Measurements from ENCODE around the gene PDE9A.

The PDE9A gene

DNA sequence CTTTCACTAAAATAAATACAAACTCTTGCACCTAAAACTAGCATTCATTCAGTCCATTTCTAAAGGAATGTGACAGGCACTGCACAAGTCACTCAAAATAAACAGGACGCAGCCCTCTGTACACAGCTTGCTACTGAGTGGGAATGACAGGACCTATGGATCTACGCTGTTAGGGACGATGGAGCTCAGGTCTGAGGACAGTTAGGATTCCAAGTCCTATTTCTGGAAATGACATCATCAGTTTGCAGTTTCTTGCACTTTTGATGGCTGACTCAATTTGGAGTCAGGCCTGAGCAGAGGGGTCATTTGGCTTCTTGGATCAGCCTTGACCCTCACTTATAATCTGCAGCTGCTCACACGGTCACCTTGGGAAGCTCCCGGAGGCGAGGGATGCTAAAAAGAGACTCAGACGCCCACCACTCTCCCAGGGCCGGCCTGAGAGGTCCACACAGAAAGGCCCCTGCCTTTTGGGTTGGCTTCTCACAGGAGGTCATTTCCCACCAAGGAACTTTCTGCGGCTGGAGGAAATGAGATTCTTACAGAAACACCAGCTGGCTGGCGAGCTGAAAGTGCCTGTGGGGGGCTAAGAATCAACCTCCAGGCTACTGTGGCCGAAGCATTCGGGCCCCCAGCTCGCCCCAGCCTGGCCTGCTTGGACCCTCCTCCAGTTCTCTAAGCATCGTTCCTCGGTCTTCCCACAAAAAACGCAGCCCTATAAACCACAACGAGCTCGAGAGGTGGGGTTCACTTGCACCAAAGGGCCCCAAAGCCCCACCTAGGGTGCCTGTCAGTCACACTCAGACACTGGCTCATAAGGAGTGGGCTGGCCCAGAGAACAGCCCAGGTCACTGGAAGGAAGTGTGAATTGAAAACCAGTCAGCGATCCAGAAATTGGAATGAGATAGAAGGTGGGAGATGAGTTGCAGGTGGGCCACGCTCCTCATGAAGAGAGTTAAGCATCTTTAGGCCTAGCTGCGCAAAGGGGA is 8.9 kb upstream of the PDE9A start:
- DNase-seq: no peak

DNA sequence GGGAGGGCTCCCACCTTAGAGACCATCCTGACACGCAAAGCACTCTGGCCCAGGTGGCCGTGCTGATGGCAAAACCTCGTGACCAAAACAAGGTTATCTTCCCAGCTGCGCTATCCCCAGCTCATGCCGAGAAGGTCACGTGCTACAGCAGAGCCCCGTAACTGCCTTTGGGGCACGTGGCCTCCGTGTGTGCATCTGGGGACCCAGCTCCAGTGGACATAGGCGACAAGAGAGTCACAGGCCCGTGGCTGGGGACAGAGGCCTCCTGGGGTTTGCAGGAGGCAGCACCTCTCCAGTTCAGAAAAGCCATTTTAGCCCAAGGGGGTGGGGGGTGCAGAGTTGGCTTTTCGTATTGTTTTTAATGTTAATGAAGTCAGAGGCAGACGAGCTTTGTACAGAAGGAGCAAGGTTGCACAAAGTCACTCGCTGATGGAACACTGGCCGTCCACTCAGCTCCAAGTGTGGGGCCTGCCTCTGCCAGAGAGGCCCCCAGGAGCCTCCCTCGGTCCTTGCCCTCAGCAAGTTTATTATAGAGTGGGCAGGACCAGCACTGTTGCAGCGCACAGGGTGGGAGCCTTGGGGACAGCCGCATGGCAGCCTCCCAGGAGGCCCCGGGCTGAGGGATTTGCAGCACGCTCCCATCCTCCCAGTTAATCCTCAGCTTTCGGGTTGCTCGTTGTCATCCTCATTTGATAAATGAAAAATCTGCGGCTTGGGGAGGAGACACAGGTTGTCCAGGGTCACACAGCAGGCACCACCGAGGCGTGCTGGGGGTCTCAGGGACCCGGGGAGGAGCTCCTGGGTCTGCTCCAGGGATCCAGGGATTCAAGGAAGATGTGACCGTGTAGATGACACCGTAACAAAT is 8.0 kb upstream of the PDE9A start:
- DNase-seq: no peak

DNA sequence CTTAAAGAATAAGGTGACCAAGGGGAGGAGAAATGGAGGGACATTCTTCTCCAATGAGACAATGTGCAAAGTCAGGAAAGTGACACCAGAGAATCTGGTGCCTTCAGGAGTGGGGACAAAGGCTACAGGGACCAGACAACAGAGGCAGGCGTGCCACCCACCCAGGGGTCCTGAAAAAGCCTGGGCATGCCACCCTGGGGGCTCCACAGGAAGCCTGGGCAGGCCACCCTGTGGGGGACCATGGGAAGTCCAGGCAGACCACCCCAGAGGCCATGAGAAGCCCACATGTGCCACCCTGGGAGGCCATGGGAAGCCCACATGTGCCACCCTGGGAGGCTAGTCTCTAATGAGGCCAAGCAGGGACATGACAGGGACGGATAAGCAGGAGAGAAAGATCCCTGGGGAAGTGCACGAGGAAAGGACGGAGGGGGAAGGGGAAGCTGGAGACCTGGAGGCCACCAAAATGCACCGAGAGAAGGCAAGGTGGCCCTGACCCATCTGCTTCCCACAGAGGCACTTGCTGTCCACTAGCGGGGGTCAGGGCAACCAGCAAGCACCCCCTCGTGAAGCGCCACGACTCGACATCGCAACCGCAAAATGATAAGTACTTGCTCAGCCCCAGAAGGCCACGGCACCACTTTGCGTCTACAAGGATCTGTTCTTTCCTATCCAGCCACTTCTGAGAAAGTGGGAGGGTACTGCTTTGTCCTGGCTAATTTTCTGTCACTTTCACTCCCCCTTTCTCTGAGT is 7.2 kb upstream of the PDE9A start:
- no peak for DNase-seq

GRCh38 chr21:42646836-42647235 is 6.6 kb upstream of the PDE9A start:
- DNase-seq: no peak

DNA sequence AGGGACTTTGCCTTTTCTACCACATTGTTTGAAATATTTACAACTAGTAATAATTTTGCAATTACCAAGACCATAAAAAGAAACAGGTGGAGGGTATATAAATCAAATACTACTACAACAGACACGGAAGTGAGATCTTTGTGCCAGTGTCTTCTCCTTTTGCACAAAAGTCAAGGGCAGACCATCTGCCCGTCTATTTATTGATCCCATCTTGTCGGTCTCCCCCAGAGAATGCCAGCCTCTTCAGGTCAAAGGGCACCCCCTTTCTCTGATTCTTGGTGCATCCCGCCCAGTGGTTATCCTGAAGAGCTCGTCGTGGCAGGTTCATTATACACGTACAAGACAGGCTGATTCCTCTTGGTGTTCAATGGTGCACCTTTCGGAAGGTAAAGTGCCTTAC is 4.8 kb upstream of the PDE9A start:
- no peak for DNase-seq

DNA sequence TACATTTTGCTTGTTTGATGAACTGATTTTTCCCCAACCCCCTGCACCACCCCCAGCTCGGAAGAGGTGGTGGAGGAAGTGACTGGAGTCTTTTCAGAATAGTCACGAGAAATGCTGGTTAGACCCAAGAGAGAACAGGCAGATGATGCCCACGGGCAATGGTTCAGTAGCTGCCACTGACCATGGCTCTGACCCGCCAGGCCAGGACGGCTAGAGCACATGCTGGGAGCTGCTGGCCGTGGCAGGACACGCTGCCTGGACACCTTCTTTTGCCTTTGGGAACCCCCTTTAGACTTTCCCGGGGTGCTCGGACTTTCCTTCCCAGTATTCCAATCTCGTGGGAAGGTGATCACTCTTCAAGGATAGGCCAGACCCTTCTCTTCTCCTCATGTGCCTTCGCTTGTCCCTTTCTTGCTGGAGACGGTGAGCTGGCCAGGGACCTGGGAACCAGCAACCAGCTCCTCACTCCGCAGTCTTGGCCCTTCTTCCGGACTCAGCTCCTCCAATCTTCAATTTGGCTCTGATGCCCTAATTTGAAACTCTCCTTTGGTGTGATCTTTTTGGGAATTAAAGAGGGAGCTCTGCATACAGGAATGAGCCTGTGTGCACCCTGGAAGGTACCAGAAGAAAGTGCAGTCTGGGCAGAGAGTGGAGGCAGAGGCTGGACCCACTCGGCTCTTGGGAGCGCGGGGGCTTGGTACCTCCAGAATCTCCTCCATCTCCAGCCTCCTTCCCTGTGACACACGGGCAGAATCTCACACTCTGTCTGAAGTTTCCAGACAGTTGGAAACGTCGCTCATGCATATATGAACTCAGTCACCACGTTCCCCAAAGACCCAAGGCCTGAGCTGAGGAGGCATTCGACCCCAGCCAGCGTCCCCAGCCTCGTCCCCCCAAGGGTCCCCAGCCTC is 4.0 kb upstream of the PDE9A start:
- no peak for DNase-seq

DNA sequence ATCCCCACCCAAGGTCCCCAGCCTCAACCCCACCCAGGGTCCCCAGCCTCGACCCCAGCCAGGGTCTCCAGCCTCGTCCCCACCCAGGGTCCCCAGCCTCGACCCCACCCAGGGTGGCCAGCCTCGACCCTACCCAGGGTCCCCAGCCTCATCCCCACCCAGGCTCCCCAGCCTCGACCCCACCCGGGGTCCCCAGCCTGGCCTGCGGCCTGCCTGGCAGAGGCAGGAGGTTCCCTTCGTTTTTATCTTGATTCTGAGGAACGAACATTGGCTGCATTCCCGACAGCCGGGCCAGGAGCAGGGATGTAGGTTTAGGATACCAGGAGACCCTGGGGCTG is 3.4 kb upstream of the PDE9A start:
- DNase-seq: no peak

DNA sequence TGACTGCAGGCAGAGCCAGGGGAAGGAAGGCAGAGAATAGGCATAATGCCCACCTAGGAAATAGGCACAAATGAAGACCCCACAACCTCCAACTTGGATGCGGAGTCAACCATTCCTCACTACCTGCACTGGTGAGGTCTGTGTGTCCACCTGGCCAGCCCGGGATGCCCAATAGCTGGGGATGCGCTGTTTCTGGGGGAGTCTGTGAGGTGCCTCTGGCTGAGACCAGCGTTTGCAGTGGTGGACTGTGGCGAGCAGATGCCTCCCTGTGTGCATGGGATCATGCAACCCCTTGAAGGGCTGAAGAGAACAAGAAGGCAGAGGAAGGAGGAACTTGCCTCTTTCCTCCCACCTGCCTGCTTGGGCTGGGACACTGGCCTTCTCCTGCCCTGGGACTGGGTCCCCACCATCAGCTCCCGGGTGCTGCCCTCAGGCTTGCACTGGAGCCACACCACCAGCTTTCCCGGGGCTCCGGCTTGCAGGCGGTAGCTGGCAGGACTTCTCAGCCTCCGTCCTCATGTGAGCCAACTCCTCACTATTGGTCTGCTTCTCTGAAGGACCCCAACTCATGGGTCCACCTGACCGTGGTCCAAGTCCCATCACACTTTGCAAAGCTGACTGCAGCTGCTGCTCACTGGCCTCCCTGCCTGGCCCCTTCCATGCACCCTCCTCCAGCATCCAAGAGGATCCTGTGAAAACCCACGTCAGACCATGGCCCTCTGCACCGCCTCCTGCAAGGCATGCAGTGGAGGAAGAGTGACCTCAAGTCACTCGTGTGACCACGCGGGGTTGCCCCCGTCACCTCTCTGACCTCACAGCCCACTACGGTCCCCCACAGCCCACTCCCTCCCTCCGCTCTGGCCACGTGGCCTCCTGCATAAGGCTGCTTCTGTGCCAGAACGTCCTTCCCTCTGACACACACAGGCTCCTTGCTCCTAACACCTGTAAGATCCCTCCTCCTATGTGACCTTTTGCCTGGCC is 2.7 kb upstream of the PDE9A start:
- no peak for DNase-seq

GRCh38 chr21:42651515-42652401 is 1.7 kb upstream of the PDE9A start:
- DNase-seq: no peak

- no peak for DNase-seq
Observed at GRCh38 chr21:42652527-42653230, 742 bp upstream of the PDE9A start.

DNA sequence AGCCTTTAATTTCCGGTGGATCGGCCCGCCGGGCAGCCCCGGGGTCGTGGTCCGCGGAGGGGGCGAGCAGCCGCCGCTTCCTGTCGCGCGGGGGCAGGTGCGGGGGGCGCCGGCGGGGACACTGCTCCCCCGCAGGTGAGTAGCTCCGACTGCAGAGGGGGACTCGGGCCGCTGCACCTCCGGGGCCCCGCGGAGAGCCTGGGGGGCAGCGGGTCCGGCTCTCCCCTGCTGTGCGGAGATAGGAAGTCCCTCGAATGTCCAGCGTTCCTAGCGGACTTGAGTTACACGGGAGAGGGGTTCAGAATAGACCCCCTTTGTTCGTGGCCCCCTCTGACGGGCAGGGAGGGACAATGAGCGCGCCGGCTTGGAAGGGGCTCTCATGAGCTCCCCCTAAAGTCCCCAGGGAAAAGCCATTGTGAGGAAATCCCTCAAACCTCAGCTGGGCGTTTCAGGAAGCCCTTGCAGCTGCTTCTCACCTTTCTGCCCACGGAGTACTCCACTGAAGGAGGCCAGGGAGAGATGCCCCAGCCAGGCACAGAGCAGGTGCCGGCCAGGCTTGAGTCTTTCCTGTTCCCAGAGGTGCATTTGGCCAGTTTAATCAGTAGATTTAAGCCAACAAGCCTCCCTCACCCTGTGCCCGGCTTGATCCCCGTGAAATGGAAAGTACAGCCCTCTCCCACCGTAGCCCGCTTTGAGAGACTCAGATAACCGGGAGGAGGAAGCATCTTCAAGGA is 925 bp downstream of the PDE9A start:
- no peak for DNase-seq

DNA sequence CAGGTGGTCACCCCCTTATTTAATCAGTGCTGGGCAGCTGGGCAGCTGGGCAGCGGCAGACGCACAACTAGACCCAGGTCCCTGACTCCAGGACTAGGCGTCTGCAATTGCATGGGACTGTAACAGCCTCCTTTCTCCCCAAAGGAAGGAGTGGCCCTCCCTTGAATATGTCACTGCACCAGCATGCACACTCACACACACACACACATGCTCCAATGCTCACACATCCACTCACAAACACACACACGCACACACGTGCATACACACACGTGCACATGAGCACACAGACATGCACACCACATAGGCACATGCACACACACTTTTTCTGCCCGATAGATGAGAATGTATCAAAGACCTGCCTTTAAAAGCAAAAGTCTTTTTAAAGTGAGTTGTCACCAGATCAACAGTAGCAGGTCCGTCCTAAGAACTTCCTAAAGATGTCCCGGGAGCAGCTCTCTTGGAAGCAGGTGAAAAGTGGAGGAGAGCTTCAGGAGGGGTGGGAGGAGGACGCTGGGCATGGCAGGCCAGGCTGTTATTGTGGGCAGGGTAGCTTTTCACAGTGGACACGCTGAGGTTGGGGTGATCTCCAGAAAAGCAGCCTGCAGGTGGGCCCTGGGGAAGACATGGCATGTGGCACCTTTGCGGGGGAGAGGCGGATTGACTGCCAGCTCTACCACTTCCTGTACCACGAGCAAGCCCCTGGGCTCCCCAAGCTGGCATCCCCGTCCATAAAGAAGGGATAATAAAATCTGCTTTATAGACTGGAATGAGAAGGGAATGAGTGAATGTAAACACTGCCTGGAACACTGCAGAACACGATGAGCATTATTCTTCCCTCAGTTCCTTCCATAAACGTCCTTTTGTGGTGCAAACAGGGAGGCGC is 1.7 kb downstream of the PDE9A start:
- no peak for DNase-seq

DNA sequence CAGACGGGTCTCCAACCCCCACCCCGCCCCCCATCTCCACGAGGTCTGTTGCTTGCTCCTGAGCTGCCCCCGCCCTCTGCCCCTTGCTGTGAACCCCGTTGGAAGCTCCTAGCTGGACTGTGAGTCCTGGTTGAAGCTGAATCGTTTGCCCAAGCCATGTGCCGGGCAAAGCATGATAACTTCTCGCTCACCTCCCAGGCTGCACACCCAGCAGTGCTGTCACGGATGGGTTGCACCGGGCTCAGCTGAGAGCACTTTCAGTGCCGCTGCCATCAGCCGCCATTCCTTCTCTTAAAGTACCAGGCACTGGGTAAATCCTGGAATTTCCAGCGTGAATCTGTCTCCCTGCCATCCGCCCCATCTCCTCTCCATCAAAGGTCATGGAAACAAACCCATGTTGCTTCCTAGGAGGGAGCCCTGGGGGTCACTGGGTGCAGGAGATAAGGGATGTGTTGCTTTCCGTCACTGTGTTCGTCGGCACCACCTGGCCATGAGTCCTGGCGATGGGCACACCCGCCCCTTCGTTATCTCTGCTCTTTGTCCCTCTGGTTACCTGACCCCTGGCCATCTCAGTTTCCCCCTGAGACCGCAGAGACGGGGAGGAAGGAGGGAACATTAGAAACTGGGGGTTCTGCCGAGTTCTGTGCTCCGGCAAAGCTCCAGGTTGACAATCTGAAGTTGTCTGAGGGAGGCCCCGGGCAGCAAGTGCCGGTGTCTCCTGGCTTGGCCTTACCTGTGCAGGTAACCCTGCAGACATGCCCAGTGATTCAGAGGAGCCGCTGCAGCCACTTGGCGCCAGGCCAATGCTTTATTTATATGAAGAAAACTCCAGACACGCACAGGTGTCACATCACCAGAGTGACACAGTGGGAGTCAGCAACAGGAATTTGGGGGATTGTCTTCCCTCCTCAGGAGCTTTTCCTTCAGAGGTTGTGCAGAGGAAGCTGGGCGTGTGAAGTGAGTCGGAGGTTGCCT is 2.7 kb downstream of the PDE9A start:
- no peak for DNase-seq

DNA sequence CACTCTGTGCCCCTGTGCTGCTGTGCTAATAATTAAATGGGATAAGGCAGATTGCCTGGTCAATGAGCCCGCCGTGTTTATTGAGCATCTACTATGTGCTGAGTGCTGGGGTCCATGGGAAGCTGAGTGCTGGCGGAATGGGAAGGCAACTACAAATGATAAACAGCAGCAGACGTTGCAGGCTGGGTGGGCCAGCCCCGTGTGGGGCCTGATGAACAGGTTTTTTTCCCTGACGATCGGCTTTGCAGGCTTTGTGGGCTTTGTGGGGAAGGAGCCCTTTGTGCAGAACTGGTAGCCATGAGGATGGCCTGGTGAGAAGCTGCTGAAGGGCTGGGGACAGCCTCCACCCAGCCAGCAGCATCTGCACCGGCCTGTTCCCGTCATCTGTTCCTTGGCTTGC is 3.5 kb downstream of the PDE9A start:
- DNase-seq: no peak

DNA sequence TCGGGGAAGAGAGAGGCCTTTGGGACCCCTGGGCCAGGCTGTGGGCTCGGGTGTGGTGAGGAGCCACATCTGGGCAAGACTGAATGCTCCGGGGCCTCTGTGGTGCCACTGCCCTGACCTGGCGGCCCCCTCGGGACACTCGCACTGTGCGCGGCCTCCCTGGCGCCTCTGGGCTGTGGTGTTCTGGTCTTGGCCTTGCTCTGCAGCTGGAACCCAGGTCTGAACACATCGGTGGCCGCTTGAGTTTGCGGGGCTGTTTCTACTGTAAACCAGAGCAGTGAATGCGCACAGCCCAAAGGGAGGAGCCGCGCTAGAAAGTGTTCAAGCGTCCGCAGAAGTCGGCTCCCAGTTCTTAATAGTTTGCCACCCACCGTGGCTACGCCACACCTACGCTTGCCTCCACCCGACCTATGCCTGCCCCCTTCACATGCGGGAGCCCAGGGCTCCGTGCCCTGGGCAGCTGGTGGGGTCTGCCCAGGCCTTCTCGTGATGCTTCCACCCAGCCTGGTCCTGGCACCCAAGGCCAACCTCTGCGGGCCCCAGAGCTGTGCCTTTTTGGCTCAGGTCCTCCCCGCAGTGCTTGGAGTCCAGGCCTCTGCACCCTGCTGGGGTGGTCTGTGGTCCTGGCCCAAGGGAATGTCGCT is 4.4 kb downstream of the PDE9A start:
- DNase-seq: no peak

Data from activated CD4-positive, CD25-positive, alpha-beta regulatory T cell treated with anti-CD3 and anti-CD28 coated beads, Interleukin-2, amount 50 U/mL, for 72 hours (primary cell).